ENCODE data around the gene PELI2.

DNA sequence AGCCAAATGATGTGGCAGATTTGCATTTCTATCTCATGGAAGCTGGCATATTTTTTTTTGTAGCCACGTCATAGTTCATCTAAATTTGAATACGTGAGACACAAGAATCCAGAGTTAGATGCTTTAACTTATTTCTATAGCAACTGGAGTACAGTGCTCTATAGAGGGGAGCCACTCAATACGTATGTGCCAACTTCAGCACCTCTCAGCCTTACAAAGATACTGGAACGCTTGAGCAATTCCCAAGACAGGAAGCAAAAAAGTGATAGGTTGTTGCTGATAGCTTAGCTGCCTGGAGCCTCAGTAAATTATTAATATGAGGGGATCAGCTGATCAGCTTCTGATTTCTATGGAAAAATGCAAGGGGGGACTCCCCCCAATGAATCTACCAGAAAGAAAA is 24.1 kb upstream of the PELI2 start:
- TF ChIP-seq, protein P1, sequence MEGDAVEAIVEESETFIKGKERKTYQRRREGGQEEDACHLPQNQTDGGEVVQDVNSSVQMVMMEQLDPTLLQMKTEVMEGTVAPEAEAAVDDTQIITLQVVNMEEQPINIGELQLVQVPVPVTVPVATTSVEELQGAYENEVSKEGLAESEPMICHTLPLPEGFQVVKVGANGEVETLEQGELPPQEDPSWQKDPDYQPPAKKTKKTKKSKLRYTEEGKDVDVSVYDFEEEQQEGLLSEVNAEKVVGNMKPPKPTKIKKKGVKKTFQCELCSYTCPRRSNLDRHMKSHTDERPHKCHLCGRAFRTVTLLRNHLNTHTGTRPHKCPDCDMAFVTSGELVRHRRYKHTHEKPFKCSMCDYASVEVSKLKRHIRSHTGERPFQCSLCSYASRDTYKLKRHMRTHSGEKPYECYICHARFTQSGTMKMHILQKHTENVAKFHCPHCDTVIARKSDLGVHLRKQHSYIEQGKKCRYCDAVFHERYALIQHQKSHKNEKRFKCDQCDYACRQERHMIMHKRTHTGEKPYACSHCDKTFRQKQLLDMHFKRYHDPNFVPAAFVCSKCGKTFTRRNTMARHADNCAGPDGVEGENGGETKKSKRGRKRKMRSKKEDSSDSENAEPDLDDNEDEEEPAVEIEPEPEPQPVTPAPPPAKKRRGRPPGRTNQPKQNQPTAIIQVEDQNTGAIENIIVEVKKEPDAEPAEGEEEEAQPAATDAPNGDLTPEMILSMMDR (optimal IDR thresholded peaks at IDR 0.05 in 1 of 3, IDR thresholded peaks at IDR 0.05 in 1 of 3, conservative IDR thresholded peaks at IDR 0.05 in 1 of 3; ENCODE audit: extremely low read depth in 1 of 3, insufficient read depth in 2 of 3, low read length in 3 of 3) = no peak
- no peak for TF ChIP-seq EZH2 (IDR thresholded peaks at IDR 0.05; ENCODE audit: low read length)

Data from keratinocyte (primary cell).